ENCODE results near the gene UROD.

GRCh38 chr1:45035631-45036301, 23.7 kb downstream of the UROD start:
- TF ChIP-seq CTCF (IDR thresholded peaks at IDR 0.05 in 4 of 5, conservative IDR thresholded peaks at IDR 0.05 in 1 of 5) (no peak), POLR2A (IDR thresholded peaks at IDR 0.05) (no peak)
